Stimulated activated naive CD4-positive, alpha-beta T cell (primary cell): ENCODE results near the gene TMEM185B.

Experiments used
- DNase-seq, 6 experiments: peaks; one replicate each; lab custom pipeline; 2025; lab: John Stamatoyannopoulos, UW

TMEM185B gene

DNA sequence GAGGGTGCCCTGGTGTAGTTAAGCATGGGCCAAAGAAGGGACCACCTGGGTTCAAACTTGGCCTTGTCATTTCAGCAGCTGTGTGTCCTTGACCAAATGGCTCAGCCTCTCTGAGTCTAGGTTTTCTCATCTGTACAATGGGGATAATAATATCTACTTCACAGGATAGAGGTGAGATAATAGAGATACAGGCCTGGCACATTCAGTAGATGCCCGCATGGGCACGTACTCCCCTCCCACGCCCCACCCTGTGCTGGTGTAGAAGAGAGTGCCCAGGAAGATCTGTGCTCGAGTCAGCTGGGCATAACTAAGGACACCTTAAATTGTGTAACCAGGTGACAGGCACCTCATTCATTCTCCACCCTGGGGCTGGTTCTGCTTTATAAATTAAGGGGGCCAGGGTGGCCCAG lies 8.4 kb upstream of the TMEM185B start:
- DNase-seq: no peak

GRCh38 chr2:120230515-120231471 lies 7.6 kb upstream of the TMEM185B start:
- no peak for DNase-seq

- DNase-seq: no peak
These were observed 6.1 kb upstream of the TMEM185B start for GRCh38 chr2:120229341-120229740.

- peak in 1 of 6 experiments; percentile 9 for DNase-seq
These were observed 5.3 kb upstream of the TMEM185B start for GRCh38 chr2:120228503-120228902.

DNA sequence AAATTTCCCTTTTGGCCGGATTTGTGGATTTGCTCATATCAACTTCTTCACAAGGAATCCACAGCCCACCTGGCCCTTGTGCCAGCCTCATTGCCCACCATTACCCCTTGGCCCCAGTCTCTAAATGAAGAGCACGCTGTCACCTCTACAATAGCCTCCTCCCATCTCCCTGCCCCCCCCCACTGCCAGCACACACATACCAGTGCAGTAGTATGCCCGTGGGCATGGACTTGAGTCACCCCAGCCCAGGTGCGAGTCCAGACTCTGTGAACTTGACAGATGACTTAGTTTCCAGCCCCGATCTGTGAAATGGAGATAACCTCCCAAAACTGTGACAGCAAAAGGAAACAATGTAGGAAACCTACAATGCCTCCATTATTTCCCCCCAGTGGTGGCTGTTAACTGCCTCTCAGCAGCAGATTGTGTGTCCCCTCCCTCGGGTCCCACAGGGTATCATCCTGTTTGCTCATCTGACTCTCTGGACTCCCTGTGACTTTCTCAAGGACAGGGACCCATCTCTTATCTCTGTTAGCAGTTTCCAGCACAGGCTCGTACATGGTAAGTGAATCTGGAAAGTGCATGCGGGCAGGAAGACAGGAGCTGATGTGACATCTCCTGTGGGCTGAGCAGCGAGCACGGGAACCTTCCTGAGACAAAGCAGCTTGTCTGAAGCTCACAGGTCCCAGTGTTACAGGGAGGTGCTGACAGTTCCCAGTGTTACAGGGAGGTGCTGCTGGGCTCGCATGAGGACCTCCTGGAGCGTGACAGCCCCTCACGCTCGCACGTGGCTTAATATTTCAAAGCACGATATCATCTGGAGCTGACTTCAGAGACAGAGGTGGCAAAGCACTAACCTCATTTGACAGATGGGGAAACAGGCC lies 4.2 kb upstream of the TMEM185B start:
- no peak for DNase-seq

DNA sequence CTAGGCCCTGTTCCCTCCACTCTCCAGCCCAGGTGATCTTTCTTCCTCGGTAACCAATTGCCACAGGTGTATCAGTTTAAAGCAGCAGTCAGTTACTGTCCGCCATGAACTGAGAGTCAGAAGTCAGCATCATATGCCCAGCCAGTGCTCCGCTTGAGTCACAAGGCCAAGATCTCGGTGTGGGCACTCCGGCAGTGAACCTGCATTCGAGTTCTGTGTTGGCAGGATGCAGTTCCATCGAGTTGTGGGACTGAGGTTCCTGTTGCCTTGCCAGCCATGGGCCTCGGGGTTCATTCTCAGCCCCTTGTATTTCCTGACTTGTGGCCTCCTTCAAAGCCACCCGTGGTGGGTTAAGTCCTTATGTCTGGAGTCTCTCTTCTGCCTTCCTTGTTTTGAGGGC lies 3.1 kb upstream of the TMEM185B start:
- no peak for DNase-seq

DNA sequence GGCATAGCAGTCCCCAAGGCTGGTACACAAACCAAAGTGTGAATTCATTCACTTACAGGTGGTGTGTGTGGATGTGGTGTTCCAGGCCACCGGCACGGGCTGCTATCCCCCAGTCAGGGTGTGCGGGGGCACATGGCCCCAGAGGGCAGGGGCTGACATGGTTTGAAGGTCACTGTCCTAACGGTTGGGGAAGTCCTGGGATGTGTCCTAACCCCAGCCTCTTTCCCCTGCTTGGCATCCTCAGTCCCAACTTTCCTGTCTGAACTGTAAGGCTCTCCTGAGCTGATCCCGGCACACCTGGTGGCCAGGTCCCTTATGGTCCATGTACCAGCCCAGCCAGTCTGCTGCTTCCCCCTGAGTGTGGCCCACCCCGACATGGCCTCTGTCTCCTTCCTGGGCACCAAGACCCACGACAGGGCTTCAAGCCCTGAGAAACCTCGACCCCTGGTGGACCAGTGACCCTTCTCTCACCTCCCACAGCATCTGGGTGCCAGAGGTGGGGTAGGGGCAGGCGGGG lies 2.4 kb upstream of the TMEM185B start:
- DNase-seq: no peak

DNA sequence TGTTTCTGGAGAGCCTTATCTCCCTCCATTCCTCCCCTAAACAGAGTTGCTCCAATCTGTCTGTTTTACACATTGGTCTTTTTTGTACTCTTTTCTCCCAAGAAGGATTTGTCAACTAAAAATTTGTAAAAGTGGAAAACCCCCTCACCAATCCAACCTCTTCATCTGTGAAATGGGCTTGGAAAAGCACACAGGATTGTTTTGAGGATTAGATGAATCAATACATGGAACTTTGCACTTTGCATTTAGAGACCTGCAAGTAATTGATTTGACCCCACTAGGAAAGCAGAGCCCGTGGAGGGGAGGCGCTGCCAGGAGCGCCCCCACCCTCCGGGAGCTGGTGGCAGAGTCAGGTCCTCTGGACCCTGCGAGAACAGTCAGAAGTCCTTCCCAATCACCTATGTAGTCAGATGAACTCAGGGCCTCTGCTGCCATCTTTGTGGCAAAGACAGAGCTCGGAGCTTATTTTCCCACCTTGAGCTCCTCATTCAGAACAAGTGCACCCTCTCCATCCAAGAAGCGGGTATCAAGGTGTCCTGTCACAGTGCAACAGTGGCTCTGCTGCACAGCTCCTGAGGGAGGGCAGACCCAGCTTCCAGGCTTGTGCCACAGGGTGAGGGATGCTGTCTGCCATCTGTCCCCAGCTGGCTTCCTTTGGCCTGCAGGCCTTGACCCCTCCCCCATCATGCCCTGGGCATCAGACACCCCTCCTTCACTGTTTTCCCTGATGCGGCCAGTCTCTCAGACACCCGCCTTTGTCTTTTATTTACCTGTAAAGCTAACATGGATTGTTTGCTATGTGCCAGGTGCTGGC lies 1.7 kb upstream of the TMEM185B start:
- DNase-seq: no peak

DNA sequence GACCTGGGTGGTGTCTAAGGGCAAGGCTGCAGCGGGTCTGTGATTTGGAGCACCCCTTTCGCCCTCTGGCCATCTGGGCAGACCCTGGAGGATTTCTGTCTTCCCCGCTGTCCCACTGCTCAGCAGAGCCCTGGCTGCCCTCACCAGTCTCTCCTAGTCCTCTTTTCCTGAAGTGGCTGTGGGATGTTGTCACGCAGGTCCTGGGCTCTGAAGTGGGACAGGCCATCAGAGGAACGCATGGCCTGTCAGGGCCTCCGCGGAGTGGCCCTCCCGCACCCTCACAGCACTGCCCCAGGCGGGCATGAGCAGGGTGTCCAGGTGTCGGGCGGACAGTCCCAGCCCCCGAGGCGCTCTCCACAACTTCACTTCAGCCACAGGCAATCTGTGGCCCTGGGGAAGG lies 1.1 kb upstream of the TMEM185B start:
- no peak for DNase-seq

DNA sequence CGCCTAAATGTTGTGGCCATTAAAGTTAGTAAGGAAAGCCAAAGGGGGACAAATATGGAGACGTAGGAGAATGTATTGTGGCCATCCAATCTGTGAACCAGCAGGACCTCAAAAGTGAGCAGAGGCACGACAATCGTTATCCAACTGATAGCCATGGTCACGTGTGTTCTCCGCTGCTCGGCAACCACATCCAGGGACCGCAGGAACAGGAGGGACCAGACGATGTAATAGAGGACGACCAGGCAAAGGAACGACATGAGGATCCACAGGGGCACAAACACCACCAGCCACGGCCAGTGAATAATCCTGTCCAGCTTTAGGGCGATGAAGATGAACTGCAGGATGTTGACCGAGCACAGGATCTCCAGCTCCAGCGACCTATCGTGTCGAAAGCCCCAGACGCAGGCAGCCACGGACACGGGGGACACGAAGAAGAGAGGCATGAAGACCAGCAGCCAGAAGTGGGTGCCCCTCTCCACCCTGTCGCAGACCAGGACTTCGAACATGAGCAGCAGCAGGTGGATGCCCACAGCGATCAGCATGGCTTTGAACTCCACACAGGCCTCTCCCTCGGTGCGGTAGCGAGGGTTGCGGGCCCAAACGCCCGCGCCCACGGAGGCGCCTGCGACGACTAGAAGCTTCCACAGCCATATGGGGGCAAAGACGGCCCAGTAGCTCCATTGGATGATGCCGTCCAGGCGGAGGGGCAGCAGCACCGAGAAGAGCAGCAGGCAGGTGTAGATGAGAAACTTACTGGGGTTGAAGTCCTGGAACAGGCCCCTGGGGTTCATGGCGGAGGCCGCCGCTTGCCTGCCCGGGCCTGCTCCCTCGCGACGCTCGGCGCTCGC lies 790 bp downstream of the TMEM185B start:
- no peak for DNase-seq

DNA sequence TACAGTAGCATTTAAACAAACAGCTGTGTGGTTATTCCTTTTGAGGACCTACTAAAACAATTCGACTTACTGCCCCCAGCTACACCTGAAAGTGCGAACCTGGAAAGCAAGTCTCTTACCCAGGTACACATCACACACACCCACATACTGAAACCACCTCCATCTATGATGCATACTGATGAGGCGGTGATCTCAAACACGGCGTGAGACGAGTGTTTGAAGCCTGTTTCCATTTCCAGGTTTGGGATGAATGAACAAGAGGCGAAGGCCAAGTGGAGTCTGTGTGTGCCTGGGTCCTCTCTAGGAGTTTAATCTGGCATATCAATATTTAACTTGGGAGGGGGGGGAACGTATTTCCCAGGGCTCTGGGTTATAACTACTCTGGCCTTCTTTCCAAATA lies 1.6 kb downstream of the TMEM185B start:
- DNase-seq: no peak

GRCh38 chr2:120220756-120221155 lies 2.4 kb downstream of the TMEM185B start:
- no peak for DNase-seq

GRCh38 chr2:120219766-120220165 lies 3.4 kb downstream of the TMEM185B start:
- DNase-seq: no peak

DNA sequence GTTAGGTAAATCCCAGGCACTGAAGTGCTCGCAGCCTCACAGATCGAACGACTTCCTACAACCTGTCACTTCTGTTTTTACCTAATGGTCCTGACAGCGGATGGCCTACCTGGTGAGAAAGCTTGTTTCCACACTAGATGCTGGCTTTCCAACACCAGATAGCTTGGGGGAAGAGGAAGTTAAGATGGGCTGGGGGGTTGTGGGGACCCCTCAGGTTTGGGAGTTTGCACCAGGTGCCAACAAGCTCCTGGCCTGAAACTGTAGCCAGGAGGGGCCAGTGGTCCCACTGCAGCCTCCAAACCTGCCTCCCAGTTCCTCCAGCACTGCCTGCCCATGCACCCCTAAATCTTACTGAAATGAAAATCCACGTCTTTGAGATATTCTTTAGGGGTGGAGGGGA lies 3.9 kb downstream of the TMEM185B start:
- DNase-seq: no peak

DNA sequence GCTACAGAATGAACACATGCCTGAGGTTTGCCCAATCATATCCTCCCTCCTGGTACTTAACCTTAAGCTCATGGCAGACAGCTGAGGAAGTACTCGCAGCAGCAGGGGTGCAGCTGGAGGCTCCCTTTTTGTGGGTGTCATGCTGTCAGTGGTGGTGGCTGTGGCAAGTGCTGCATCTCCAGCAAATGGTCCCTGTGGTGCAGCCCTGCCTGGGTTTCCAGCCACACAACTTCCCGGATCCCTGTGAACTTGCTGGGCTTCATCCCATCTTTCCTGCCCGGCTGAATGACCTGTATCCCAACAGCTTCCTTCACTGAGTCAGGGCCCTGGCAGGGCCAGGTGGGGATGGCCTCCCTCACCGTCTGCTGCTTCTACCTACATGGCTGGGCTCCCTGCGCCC lies 5.0 kb downstream of the TMEM185B start:
- no peak for DNase-seq

- DNase-seq: no peak
These were observed 12.9 kb downstream of the TMEM185B start for GRCh38 chr2:120210270-120210693.

DNA sequence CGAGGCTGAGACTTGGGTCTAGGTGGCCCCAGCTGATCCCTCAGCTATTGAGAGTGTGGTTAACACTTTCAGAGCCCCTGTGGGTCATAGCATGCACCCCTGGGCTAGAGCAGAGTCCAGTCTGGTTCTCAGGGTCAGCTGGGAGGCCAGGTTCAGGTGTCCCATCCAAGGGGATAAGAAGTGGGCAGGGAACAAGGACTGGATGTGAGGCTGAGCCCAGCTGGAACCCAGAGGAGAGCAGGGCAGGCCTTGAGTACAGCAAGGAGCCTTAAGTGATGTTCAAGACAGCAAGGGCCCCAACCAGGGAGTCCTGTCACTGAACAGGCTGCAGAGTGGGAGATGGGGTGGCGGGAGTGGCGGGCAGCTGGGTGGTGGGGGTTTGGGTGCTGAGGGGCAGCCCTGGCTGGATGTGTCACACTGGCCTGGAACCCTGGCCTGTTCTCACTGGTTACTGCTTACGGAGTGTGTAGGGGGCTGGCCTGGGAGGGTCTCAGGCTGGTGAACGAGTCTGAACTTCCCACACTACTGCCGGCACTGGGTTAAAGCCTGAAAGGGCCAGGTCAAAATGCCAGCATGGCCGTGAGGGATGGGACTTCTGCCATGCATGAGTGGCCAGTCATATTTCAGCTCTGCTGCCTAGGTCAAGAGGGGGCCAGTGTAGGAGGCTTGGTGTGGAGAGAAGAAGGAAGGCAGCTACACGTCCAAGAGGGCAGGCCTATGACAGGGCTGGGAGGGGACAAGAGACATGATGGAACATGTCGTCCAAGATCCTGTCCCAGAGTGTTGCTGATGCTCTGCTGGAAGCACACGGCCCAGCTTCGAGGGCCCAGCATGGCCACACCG lies 13.6 kb downstream of the TMEM185B start:
- no peak for DNase-seq

DNA sequence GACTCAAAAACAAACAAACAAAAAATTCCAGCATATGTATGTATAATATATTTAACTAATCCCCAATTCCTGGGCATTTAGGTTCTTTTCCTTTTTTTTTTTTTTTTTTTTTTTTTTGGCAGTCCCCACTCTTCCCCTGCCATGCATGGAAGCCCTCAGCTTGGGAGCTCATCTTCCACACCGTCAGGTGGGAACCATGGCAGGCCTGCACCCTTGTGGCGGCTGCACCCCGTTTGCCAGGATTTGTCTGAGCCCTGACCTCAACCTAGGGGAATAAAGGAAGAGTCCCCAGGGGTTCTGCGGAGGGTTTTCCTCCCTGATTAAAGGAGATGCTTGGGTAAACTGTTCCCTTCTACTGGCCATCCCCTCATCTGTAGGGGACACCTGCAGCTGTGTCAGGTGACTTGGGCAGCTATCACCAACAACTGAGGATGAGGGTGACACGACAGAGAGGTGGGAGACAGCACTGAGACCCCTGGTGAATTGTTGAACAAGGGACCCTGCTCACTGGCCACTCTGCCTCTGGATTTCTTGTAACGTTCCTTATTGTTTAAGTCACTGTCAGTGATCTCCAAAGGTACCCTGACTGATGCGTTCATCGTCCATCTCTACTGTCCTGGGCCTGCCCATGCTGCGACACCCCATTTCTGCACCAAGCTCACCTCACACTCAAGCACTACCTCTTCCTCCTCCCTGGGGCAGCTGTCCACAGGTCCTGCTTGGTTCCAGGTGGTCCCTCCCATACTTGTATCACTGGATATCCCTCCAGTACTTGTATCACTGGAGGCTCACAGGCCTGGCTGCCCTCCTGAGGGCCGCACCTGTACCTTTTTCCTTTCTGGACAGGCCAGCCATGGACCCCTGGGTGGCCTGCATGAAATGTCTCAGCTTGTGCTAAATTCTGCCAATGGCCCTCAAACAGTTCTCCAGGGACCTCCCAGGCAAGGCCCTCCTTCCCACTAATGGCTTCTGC lies 14.5 kb downstream of the TMEM185B start:
- DNase-seq: no peak
